Right ventricle myocardium inferior (tissue), 1 donor: Measurements from ENCODE around the gene RBM20. TPM values are rescaled to one million over a fixed set of nuclear protein-coding genes. Genes with fewer than 3 reads are reported as not detected.

Source experiments
- ATAC-seq: fragments of 200-7000 bp; cut with Tn5 transposase; one replicate; pipeline ENCODE4 v1.9.1; 2020; ENCODE audit warnings: mild to moderate bottlenecking, moderate library complexity
- DNase-seq: peaks from one replicate; pipeline ENCODE4 v3.0.0; 2021; ENCODE audit errors: missing footprints
- intact Hi-C: fragments of 100-400 bp; cut with DNase I; formaldehyde crosslinking; loops from one replicate; pipeline ENCODE4 v1.11.0; 2022
- total RNA-seq: library from RNA; stranded (reverse); fragmentation: NEBNext Ultra II Directional; extraction: Animal tissue kit (Norgen Biotek cat#: 25700); gene quantifications from one replicate; pipeline ENCODE4 v1.2.1, GENCODE V29; 2021
- donor health status: DM: no; HTN: yes; CAD: no; lungs with severe emphysema.

The RBM20 gene
- total RNA-seq, 1 donor from 2014 or later: 103 TPM

DNA sequence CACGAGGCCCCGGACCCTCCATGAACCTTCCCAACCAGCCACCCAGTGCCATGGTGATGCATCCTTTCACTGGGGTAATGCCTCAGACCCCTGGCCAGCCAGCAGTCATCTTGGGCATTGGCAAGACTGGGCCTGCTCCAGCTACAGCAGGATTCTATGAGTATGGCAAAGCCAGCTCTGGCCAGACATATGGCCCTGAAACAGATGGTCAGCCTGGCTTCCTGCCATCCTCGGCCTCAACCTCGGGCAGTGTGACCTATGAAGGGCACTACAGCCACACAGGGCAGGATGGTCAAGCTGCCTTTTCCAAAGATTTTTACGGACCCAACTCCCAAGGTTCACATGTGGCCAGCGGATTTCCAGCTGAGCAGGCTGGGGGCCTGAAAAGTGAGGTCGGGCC, 137.0 kb downstream of the RBM20 start:
- DNase-seq: no peak
- no peak for ATAC-seq
- intact Hi-C loops: loop anchor here (10.0 kb wide), 1 partner anchor 1584 kb away; no protein-coding TSS in a partner anchor

- DNase-seq: no peak
- intact Hi-C loops: loop anchor here (10.0 kb wide), 1 partner anchor 1582 kb away; no protein-coding TSS in a partner anchor
- no peak for ATAC-seq
Observed at GRCh38 chr10:110782616-110783015, 138.5 kb downstream of the RBM20 start.

- no peak for ATAC-seq
Observed at GRCh38 chr10:110783509-110784107, 139.5 kb downstream of the RBM20 start.

DNA sequence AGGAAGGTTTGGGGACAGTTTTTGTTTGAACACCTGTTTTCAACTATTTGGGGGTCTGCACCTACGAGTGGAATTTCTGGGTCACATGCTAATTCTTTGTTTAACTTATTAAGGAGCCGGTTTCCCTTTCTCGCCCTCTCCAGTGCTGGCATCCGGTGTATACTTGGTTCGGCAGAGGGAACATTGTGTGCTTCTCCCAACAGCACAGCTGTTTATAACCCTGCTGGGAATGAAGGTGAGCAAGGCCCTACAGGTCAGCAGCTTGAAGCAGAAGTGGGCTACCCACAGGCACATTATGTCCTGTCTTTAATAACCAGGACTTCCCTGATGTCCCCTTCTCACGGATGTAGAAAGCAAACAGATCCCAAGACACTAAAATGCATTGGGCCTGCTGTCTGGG, 140.1 kb downstream of the RBM20 start:
- DNase-seq (no peak), ATAC-seq (no peak)
- intact Hi-C loops: loop anchor here (10.0 kb wide), 1 partner anchor 1581 kb away; no protein-coding TSS in a partner anchor

More at GRCh38 chr10:110783509-110784107, 139.5 kb downstream of the RBM20 start:
- intact Hi-C loops: loop anchor here (10.0 kb wide), 1 partner anchor 1581 kb away; no protein-coding TSS in a partner anchor
- DNase-seq: no peak

DNA sequence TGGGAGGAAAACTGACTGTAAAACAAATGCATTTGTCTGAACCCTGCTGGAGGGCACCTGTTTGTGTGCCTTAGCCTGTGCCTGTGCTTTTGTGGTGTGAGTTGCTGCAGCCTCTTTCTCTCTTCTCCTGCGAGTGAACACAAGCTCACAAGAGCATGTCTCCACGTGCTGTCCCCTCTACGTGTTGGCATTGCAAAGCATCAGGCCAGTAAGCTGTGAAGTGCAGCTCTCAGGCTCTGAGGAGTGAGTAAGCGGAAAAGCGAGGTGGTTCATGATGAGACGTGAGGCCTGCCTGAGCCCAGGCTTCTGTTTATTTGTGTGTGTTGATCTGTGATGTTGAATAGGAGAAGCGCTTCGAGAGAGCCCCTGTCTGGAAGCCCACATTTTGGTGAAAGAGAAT, 142.0 kb downstream of the RBM20 start:
- ATAC-seq (peak; percentile 21), DNase-seq (no peak)
- intact Hi-C loops: loop anchor here (10.0 kb wide), 1 partner anchor 1579 kb away; no protein-coding TSS in a partner anchor

GRCh38 chr10:110788620-110789385, 144.7 kb downstream of the RBM20 start:
- ATAC-seq (no peak), DNase-seq (no peak)
- intact Hi-C loops: loop anchor here (10.0 kb wide), 1 partner anchor 1576 kb away; no protein-coding TSS in a partner anchor

DNA sequence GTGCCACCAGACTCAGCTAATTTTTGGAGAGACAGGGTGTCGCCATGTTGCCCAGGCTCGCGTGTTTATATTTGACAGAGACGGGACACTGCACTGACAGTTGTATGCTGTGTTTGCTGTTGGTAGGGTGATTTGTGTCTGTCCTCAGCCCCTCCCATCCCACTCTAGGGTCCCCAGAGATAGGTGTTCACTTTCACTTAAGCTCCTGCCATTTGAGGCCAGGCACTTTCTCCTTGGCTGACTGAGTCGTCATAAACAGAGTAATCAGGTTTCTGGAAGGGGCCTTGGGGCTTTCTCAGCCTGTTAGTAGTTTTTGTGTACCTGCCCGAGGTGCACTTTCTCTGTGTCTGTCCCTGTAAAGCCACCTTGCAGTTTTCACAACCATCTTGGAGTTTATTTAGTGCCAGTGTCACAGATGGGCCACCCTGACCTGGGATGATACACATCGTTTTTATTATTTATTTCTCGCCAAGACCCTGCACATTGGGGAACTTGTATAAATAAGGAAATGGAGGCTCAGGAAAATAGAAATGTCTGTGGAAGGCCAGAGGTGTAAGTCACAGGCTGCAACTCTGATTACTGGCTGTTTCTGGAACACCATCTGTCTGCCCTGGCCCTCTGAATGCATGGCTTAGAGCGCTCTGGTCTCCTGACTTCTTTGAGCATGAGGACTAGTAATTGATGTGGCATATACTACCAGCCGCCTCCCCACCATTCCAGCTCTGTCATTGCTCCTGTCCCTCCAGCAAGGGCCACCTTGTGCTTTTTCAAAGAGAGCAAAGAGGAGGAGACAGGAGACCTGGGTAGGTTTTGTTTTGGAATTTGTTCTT, 145.7 kb downstream of the RBM20 start:
- intact Hi-C loops: loop anchor here (5.0 to 10.0 kb wide), 2 partner anchors 103 to 1575 kb away; no protein-coding TSS in a partner anchor
- no peak for DNase-seq
- ATAC-seq: no peak

- DNase-seq (no peak), ATAC-seq (no peak)
- intact Hi-C loops: loop anchor here (5.0 kb wide), 1 partner anchor 104 kb away; no protein-coding TSS in a partner anchor
Observed at GRCh38 chr10:110790913-110791506, 146.9 kb downstream of the RBM20 start.

- DNase-seq: no peak
- intact Hi-C loops: loop anchor here (5.0 kb wide), 1 partner anchor 104 kb away; no protein-coding TSS in a partner anchor
- no peak for ATAC-seq
Observed at GRCh38 chr10:110791541-110792073, 147.5 kb downstream of the RBM20 start.

DNA sequence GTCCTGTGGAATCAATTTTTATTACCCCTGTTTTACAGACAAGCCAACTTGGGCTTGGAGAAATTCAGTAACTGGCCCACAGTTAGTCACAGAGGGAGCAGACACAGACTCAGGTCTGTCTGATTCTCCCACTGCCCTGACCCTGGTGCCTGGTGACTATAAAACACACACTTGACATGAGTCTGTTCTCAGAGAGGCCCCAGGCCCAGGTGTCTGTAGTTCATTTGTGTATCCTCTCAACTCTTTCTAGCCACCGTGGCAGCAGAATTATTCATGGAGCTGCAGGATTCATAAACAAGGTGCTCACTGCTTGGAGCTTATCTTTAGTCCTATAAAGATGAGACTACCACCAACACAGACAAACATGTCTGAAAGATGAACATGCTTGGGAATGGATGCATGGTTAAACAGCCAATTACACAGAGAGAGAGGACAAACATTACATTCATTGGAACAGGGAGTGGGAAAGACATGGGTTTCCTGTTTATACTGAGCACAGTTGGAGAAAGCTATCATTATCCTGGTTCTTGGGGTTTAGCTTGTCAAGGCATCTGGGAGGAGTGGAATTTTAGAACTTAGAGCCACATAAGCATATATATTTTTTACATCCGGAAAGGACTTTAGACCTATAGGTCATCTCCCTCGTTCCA, 148.5 kb downstream of the RBM20 start:
- intact Hi-C loops: loop anchor here (5.0 kb wide), 1 partner anchor 105 kb away; no protein-coding TSS in a partner anchor
- no peak for ATAC-seq
- no peak for DNase-seq

DNA sequence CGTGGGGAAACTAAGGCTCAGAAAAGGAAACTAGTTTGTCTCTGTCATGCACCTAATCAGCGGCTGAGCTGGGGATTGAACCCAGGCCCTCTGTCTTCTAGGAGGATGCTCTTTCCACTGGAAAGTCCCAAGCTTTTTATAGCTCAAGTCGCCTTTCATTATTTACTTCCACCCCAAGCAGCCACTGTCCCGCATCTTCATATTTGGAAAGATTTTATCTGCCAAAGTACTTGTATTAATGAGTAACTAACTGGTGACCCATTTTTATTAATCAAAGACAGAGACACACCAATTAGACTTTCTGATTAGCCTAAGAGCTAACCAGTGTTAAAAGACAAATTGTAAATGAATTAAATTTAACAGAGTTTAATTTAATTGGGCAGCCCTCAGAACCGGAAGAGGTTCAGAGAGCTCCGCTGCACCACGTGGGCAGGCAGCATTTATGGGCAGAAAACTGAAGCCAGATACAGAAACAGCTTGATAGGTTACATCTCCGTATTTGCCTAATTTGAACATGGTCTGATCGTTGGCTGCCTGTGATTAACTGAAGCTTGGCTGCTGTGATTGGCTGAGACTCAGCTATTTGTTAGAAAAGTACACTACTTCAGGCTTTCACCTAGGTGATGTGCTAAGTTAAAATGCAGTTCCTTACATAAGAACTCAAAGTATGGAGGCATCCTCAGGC, 149.1 kb downstream of the RBM20 start:
- peak; percentile 65 for ATAC-seq
- DNase-seq: no peak
- intact Hi-C loops: loop anchor here (5.0 kb wide), 1 partner anchor 106 kb away; no protein-coding TSS in a partner anchor

DNA sequence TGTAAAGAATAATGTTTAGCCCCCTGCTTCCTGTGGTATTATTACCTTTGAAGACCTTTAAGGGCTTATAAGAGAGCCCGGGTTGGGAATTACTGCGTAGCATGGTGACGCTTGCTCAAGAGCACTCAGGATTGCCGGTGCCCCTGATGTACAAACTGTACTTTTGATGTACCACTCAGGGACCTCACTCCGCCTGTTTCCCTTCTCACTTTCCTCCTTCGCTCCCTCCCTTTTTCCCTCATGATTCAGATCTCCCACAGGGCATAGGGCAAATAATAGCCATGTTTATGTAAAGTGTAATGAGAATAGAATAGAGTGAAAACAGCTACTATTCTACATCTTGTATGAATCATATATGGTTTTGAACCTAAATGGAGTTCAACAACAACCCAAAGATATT, 149.8 kb downstream of the RBM20 start:
- ATAC-seq (peak; percentile 54), DNase-seq (no peak)
- intact Hi-C loops: loop anchor here (5.0 kb wide), 1 partner anchor 107 kb away; no protein-coding TSS in a partner anchor

GRCh38 chr10:110794808-110795207, 150.7 kb downstream of the RBM20 start:
- ATAC-seq (peak; percentile 90), DNase-seq (no peak)
- intact Hi-C loops: loop anchor here (5.0 kb wide), 1 partner anchor 108 kb away; no protein-coding TSS in a partner anchor

- DNase-seq (no peak), ATAC-seq (no peak)
- intact Hi-C loops: no loop called here
Observed at GRCh38 chr10:110797416-110797815, 153.3 kb downstream of the RBM20 start.

DNA sequence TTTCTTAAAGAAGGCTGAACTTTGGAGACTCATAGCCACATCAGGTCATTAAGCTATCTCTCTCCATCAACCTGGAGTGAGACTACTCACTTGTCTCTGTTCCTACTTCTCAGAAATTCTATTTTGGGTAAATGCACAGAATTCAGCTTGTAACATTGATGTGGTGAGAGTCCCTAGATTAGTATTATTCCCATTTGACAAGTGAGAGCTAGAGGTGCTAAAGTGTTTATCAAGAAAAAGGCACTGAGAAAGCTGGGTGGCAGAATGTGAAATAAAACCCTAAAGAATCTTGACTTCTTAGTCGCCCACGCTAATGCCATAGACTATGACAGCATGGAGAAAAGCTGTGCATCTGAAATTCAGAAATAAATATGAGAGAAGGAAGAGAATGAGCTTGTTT, 154.2 kb downstream of the RBM20 start:
- no peak for DNase-seq
- intact Hi-C loops: no loop called here
- ATAC-seq: no peak

- intact Hi-C loops: no loop called here
- ATAC-seq: no peak
- no peak for DNase-seq
Observed at GRCh38 chr10:110802090-110802489, 158.0 kb downstream of the RBM20 start.
